T-helper 1 cell treated with Interleukin-12 subunit alpha and Interleukin-12 subunit beta and Interleukin-4 antibody, amounts not matched to agents 30 ng/mL and 1 ng/mL, for 36 hours (primary cell): ENCODE data around the gene GPR17. TPM values are rescaled to one million over a fixed set of nuclear protein-coding genes. Genes with fewer than 3 reads are reported as not detected.

Experiments used
- intact Hi-C: fragments of 100-400 bp; cut with micrococcal nuclease; formaldehyde crosslinking; loops from one replicate; pipeline ENCODE4 v1.15.1; 2024
- total RNA-seq: library from RNA; stranded (reverse); gene quantifications from 2 replicates; pipeline ENCODE4 v1.2.3, GENCODE V29; 2022

Gene GPR17, protein sequence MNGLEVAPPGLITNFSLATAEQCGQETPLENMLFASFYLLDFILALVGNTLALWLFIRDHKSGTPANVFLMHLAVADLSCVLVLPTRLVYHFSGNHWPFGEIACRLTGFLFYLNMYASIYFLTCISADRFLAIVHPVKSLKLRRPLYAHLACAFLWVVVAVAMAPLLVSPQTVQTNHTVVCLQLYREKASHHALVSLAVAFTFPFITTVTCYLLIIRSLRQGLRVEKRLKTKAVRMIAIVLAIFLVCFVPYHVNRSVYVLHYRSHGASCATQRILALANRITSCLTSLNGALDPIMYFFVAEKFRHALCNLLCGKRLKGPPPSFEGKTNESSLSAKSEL
- total RNA-seq, result not detected in 2 replicates

DNA sequence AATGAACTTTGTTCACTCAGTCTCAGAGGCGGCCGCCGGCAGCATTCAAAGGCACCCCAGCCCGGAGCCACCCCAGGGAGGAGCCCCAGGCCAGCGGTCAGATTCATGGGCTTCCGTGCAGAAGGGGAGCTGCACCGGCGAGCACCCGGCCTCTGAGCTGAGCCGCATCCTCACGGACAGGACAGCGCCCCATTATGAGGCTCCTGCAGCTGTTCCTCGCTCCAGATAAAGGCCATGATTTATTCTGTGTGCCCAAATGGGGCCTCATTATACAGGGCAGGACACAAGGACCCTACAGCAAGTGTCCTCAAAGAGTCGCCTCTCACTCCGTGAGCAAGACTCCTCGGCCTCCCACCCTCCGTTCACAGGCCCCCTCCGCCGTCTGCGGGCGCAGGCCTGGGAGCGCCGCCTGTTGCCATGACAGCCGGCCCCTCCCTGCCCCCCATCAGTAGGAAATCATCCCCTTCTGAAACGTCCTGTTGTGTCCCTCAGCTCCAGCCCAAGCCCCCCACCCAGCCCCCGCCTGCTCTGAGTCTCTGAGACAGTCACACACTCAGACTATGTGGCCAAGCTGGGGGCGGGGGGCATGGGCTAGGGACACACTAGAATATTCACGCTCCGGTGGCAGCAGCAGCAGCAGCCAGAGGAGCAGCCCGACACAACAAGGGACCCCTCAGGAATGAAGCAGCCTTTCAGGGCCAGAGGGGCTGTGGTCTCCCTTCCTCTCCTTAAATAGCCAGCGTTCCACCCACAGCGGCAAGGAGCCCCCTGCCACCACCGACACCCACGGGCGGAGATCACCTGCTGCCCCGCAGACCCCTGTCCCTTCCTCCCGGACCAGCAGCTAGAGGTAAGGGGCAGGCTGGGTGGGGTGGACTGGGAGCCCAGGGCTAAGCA, at the start of gene GPR17:
Gene GPR17, plus strand, starts transcription at position 759 of the 897 bp plus-strand sequence. CDS start 4,583 bp downstream, outside the sequence.
- intact Hi-C loops, result loop anchor here (5.0 kb wide), 1 partner anchor 57 kb away; the partner anchor contains the start of gene SFT2D3

DNA sequence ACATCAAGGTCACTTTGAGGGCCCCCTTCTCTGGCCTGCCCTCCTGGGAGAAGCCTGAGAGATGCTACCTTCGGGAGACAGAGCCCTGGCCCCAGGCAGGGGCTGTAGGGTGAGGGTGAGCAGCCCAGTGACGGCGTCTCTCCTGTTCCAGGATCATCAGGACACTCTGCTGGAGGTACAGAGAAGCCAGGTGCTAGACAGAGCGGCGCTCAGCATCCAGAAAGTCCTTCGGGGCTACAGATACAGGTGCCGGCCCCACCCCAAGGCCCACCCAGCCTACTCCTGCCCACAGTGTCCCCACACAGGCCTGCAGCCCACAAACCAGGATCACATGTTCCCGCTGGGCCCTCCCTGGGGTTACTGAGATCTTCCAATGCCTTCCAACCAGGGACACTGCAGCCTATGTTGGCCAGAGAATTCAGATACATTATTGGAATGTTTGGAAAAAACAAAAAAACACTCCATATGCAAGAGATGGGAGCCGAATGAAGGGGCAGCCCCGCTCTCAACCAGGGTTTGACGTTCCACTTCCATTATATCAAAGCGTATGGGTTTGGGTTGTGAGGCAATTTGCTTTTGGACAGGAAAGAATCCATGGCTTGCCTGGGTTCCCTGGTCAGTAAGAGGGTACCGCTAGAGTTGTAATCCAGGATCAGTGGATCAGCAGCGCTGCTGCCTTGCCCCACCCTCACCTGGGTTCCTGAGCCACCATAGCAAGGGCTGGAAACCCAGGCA, 49.5 kb upstream of the GPR17 start:
- intact Hi-C loops, result loop anchor here (10.0 kb wide), 2 partner anchors 278 to 638 kb away; no protein-coding TSS in a partner anchor

DNA sequence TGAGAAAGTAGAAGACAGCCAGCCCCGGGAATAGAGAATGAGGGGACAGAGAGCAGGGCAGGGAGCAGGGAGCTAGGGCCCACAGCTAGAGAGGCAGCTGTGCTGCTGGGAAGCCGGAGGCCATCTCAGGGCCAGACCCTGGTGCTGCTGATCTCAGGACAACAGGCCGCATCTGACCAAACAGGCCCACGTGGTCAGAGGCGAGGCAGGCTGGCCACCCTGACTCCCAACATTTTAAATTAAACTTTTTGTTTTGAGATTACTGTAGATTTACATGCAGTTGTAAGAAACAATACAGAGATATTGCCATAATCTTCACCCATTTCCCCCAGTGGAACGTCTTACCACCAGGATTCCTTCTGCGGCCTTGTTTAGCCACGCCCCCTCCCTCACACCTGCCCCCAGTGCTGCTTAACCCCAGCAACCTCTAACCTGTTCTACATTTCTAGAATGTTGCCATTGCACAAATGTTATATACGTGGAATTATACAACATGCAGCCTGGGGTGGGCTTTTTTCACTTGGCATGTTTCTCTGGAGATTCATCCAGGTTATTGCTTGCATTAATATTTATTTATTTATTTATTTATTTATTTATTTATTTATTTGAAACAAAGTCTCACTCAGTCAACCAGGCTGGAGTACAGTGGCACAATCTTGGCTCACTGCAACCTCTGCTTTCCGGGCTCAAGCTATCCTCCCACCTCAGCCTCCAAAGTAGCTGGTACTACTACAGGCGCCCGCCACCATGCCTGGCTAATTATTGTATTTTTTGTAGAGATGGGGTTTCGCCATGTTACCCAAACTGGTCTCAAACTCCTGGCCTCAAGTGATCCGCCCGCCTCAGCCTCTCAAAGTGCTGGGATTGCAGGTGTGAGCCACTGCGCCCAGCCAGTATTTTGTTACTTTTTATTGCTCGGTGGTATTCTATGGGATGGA, 48.6 kb upstream of the GPR17 start:
- intact Hi-C loops, result loop anchor here (10.0 kb wide), 2 partner anchors 277 to 637 kb away; no protein-coding TSS in a partner anchor

DNA sequence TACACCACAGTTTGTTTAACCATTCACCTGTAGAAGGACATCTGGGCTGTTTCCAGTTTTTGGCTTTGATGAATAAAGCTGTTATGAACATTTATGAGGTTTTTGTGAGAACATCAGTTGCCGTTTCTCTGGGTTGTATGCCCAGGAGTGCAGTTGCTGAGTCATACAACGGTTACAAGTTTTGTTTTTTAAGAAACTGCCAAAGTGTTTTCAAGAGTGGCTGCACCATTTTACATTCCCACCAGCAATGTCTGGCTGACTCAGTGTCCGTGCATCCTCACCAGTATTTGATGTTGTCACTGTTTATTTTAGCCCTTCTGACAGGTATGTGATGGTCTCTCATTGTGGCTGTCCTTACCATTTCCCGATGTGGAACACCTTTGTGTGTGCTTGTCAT, 48.0 kb upstream of the GPR17 start:
- intact Hi-C loops, result loop anchor here (2.0 to 10.0 kb wide), 3 partner anchors 51 to 637 kb away; no protein-coding TSS in a partner anchor

DNA sequence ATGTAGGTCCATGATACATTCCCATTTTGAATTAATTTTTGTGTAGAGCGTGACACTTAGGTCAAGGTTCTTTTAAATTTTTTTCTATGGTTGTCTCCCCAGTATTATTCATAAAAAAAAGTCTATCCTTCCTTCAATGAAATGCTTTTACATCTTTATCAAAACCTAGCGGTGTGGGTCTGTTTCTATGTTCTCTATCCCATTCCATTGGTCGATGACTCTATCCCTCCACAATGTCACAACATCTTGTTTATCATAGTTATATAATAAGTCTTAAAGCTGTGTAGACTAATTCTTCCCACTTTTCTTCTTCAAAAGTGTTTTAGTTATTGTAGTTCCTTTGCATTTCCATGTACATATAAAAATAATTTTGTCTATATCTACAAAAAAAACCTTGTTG, 47.2 kb upstream of the GPR17 start:
- intact Hi-C loops, result loop anchor here (2.0 to 10.0 kb wide), 3 partner anchors 50 to 636 kb away; no protein-coding TSS in a partner anchor

DNA sequence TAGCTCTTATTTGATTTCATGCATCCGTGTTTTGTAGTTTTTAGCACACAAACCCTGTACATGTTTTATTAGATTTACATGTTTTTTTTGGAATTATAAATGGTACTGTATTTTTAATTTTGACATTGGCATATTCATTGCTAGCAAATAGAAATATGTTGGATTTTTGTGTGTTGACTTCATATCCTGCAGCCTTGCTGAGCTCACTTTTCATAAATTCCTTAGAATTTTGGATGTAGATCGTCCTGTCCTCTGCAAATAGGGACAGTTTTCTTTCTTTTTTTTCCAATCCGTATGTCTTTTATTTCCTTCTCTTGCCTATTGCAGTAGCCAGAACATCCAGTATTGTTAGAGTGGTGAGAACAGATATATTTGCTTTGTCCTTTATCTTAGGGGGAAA, 46.7 kb upstream of the GPR17 start:
- intact Hi-C loops, result loop anchor here (2.0 to 10.0 kb wide), 3 partner anchors 50 to 636 kb away; no protein-coding TSS in a partner anchor

DNA sequence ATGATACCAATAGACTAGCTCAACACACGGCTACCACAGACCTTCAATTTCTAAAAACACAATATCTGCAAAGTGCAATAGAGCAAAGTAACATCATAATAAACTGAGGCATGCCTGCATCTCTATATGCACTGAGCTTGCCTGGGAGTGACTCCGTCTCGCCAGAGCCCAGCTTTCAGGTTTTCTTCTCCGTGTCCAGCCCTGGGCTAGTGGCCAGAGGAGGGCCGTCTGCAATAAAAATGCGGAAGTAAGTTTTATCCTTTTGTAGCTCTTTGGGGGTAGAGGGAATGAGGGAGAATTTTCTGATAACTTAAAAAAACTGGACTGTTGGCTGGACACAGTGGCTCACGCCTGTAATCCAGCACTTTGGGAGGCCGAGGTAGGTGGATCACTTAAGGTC, 41.0 kb upstream of the GPR17 start:
- intact Hi-C loops, result no loop called here

DNA sequence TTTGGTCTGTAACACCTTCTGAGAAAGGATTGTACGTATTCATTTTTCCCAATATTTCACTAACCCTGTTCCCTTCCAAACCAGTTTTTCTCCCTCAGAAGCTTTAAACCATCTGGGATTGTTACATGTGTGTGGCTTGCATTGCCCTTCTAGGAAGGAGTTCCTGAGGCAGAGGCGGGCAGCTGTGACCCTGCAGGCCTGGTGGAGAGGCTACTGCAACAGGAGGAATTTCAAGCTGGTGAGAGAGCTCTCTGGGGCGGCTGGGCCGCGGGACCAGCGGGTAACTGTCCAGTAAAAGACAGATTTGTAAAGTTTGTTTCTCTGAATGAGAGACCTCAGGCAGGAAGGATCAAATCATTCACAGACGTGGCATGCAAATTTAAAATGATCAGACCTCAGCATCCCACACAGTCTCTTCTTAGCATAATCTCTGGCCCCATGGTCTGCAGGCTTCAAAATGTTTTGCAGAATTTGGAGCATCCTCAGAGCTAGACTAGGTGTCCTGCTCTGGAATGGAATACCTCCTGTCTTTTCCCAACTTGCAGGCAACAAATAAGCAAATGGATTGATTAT, 40.2 kb upstream of the GPR17 start:
- intact Hi-C loops, result no loop called here

DNA sequence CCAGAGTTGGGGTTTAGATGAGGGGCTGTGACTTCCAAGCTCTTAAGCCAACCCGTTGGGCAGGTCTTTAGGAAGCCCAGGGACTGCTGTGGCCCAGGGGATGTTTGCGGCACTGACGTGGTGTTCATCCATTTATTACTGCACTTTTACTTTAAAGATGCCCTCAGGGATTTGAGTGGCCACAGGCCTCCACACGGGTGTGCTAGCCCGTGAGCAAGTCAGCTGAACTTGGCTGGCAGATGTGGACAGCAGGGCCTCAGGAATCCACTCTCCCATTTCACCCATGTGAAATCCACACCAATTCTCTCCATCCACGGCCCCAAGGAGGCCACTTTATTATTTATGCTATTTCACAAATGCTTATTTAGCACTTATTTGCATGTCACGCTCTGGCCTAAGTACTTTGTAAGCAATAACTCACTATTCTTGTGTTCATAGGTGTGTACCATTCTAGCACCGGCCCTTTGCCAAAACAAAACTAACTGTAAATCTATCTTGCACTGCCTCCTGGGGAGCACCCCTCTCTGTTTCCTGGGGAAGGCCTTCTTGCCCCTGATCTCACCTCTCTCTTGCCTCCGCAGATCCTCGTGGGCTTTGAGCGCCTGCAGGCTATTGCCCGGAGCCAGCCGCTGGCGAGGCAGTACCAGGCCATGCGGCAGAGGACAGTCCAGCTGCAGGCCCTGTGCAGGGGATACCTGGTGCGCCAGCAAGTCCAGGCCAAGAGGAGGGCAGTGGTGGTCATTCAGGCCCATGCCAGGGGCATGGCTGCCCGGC, 39.1 kb upstream of the GPR17 start:
- intact Hi-C loops, result no loop called here

DNA sequence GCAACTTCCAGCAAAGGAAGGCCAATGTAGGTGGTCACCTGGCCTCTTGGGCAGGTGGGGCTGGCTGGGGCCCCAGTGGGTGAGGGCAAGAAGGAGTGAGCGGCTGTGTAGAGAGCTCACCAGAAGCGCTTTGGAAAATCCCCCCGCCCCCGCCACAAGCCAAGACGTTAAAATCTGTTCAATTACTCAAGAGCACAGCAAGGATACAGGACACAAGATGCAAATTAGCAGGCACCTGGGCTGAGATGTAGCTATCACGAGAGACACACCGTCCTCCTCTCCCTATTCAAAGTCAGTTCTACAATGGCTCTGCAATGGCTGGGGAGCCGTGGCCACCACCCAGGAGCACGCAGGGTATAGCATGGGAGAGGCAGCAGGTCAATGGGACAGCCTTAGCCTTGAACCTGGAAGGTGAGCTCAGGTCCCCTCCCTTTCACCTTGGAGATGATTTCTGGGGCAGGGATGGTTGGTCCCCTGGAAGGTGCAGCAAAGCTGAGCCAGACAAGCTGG, 38.5 kb upstream of the GPR17 start:
- intact Hi-C loops, result no loop called here

DNA sequence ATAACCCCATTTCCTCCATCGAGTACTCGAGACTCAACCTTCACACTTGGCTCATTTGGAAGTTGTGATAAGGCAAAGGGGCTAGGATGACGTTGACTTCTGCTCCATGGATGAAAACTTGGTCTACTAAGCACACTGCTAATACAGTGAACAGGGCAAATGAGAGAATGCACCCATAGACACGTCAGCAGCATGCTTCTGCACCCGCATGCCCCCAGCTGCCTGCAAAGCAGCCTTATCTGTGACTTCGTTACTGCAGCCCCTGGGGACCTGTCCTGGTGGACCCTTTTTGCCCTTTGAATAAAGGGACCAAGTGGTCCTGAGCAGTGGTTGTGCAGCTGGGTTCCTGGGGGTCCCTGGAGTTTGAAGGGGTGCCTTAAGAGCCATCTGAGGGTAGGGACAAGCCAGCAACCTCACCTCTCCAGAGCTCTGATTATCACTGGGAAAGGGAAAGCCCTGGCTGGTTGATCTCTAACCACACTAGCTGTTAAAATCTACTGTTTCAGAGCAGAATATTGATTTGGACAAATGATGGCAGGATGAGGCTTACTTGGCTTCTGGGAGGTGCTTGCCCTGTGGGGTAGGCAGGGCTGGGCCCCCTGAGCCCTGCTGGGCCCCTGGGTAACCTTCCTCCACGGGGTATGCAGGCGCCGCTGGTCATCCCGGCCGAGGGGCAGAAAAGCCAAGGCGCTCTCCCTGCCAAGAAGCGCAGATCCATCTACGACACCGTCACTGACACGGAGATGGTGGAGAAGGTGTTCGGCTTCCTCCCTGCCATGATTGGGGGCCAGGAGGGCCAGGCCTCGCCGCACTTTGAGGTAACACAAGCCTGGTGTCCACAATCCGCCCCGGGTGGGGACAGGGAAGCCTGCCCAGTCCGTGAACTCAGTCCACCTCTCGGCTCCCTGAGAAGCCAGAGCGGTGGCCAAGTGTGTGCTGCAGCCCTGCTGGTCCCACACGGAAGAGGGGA, 37.6 kb upstream of the GPR17 start:
- intact Hi-C loops, result no loop called here

DNA sequence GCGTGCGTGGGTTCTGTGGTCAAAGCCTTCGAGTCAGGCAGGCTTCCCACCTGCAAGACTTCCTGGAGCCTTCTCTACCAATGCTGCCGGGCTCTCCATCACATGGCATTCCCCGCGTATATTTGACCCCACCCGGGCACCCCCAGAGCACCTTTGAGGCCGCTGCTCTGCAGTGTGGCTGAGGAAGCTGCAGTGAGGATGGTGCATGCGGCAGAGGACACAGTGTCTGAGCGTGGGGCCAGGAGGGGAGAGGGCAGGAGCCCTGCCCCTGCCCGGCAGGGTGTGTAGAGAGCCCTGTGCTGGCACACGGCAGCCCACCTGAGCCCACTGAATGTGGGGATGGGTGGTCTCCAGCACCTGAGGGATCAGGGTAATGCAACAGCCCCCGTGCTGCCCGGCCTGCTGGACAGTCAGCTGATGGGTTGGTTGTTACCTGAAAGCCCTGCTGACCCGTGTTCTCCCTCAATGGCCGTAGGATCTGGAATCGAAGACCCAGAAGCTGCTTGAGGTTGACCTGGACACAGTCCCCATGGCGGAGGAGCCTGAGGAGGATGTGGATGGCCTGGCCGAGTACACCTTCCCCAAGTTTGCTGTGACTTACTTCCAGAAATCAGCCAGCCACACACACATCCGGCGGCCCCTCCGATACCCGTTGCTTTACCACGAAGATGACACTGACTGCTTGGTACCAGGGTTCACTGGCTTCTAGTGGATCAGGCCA, 36.8 kb upstream of the GPR17 start:
- intact Hi-C loops, result no loop called here

DNA sequence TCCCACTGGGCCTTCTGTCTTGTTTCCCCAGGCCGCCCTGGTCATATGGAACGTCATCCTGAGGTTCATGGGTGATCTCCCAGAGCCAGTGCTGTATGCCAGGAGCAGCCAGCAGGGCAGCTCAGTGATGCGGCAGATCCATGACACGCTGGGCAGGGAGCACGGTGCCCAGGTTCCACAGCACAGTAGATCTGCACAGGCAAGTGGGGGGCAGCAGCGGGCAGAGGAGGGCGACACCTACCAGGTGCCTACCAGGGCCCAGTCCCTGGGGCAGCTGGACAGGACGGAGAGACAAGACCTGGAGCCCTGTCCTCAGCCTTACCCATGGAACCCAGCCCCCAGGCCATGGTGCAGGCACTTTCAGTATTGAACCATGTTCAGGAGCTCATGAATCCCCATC, 36.1 kb upstream of the GPR17 start:
- intact Hi-C loops, result no loop called here

DNA sequence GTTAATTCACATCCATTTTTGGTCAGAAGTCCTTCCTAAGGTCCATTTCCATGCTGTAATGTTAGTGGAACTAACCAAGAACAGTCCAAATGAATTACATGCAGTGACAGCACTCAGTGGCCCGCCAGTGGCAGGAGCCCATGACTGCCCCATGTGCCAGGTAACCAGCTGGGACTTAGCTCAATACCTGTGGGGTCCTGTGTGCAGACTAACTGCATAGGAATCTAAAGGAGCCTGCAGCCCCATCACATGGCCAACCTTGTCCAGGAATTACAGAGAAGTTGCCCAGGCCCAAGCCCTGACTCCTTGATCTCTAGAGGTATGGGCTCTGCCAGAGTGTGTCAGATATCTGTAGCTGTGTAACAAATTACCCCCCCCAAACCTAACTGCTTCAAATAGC, 35.4 kb upstream of the GPR17 start:
- intact Hi-C loops, result no loop called here

DNA sequence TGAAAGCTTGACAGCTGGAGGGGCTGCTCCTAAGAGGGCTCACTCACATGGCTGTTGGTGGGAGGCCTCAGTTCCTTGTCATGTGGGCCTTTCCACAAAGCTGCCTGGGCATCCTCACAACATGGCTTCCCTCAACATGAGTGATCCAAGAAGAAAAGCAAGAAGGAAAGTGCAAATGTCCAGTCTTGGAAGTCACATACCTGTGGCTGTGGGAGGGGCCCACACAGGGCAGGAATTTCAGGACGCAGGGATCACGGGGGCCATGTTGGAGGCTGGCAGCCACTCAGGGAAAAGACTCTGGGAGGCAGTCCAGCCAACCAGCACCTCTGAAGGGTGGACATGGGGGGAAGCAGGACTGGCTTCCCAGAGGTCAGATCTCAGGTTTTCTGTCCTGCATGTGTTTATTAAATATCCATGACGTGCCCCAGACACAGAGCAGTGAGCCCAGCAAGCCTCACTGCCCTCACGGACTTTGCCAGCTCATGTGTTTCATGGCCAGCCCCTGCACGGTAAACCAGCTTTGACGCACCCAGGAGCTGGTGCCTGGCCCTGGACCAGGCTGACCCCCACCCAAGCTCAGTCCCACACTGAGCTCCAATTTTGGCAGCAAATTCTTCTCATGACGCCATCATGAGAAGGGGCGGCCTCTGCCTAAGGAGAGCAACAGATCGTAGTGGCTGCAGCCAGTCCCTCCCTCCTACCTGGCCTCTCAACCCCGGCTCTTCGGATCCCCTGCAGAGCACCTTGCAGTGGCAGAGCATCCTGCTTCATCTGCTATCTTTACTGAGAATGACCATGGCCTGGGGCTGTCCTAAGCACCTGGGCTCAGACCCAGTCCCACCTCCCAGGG, 34.7 kb upstream of the GPR17 start:
- intact Hi-C loops, result no loop called here
